Measurements from ENCODE around the gene C6orf89. TPM values are rescaled to one million over a fixed set of nuclear protein-coding genes. Genes with fewer than 3 reads are reported as not detected.

The C6orf89 gene
- total and polyA plus RNA-seq, 2 of the 13 experiments (the other 11 are each of a cell fraction or from before 2014, with no cell fraction given): 22.1 to 32.2 TPM

- TF ChIP-seq, protein P1, sequence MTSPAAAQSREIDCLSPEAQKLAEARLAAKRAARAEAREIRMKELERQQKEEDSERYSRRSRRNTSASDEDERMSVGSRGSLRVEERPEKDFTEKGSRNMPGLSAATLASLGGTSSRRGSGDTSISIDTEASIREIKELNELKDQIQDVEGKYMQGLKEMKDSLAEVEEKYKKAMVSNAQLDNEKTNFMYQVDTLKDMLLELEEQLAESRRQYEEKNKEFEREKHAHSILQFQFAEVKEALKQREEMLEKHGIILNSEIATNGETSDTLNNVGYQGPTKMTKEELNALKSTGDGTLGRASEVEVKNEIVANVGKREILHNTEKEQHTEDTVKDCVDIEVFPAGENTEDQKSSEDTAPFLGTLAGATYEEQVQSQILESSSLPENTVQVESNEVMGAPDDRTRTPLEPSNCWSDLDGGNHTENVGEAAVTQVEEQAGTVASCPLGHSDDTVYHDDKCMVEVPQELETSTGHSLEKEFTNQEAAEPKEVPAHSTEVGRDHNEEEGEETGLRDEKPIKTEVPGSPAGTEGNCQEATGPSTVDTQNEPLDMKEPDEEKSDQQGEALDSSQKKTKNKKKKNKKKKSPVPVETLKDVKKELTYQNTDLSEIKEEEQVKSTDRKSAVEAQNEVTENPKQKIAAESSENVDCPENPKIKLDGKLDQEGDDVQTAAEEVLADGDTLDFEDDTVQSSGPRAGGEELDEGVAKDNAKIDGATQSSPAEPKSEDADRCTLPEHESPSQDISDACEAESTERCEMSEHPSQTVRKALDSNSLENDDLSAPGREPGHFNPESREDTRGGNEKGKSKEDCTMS (CRISPR knock-in tag; conservative IDR thresholded peaks at IDR 0.05): no peak
- no peak for TF ChIP-seq ZNF792 (CRISPR knock-in tag; IDR thresholded peaks at IDR 0.05)
- TF ChIP-seq ZSCAN25 (CRISPR knock-in tag; IDR thresholded peaks at IDR 0.05): no peak
- TF ChIP-seq ZBTB25 (CRISPR knock-in tag; IDR thresholded peaks at IDR 0.05): no peak
- TF ChIP-seq ZC3H4 (CRISPR knock-in tag; IDR thresholded peaks at IDR 0.05; ENCODE audit: borderline replicate concordance): no peak
- no peak for TF ChIP-seq HMGXB3 (CRISPR knock-in tag; IDR thresholded peaks at IDR 0.05; ENCODE audit: borderline replicate concordance)
- TF ChIP-seq, protein P2, sequence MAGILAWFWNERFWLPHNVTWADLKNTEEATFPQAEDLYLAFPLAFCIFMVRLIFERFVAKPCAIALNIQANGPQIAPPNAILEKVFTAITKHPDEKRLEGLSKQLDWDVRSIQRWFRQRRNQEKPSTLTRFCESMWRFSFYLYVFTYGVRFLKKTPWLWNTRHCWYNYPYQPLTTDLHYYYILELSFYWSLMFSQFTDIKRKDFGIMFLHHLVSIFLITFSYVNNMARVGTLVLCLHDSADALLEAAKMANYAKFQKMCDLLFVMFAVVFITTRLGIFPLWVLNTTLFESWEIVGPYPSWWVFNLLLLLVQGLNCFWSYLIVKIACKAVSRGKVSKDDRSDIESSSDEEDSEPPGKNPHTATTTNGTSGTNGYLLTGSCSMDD (CRISPR knock-in tag; IDR thresholded peaks at IDR 0.05): no peak
- no peak for TF ChIP-seq GPN1 (CRISPR knock-in tag; IDR thresholded peaks at IDR 0.05; ENCODE audit: borderline replicate concordance)
- TF ChIP-seq ATF6 (CRISPR knock-in tag; conservative IDR thresholded peaks at IDR 0.05): no peak
- no peak for TF ChIP-seq SATB2 (CRISPR knock-in tag; IDR thresholded peaks at IDR 0.05)
- TF ChIP-seq PBX3 (CRISPR knock-in tag; IDR thresholded peaks at IDR 0.05; ENCODE audit: borderline replicate concordance): no peak
- TF ChIP-seq FLYWCH1 (CRISPR knock-in tag; IDR thresholded peaks at IDR 0.05): no peak
- no peak for TF ChIP-seq JARID2 (CRISPR knock-in tag; IDR thresholded peaks at IDR 0.05; ENCODE audit: insufficient replicate concordance)
- TF ChIP-seq SRSF9 (IDR thresholded peaks at IDR 0.05; ENCODE audit: borderline replicate concordance, insufficient read depth, low read depth, low read length, poor library complexity, severe bottlenecking): no peak
Observed at GRCh38 chr6:36839749-36840431, 45.9 kb upstream of the C6orf89 start (continued).

All from HepG2 (cell line).